Stomach (tissue), 9 donors: ENCODE results near the gene MTHFR. TPM values are rescaled to one million over a fixed set of nuclear protein-coding genes. Genes with fewer than 3 reads are reported as not detected.

Experiments
- DNase-seq, 2 donors: peaks; one replicate each; pipeline versions ENCODE4 v3.0.0 to v3.0.0-alpha.2; 2013 to 2019
- H3K27ac ChIP-seq, 5 donors: fragments of 200-600 bp in 4 of 5; sonication (generic) in 4 of 5; one replicate each; pipeline ENCODE4 v1.5.1; 2013 to 2019; ENCODE audit warnings: mild to moderate bottlenecking in 1 of 5, moderate library complexity in 1 of 5
- H3K27me3 ChIP-seq, 3 donors: fragments of 200-600 bp; sonication (generic); one replicate each; pipeline ENCODE4 v1.5.1; 2017 to 2019; ENCODE audit warnings: mixed run types in 1 of 3
- H3K36me3 ChIP-seq, 4 donors: fragments of 200-600 bp; sonication (generic); 1 replicate in 3 of 4; 2 replicates in 1 of 4; pipeline ENCODE4 v1.5.1; 2016 to 2019
- H3K4me1 ChIP-seq, 4 donors: fragments of 200-600 bp; sonication (generic); one replicate each; pipeline ENCODE4 v1.5.1; 2016 to 2019
- H3K4me3 ChIP-seq, 4 donors: fragments of 200-600 bp; sonication (generic) in 3 of 4; one replicate each; pipeline ENCODE4 v1.5.1; 2016 to 2019; ENCODE audit warnings: mild to moderate bottlenecking in 1 of 4
- H3K9me3 ChIP-seq, 4 donors: fragments of 200-600 bp; sonication (generic); one replicate each; pipeline ENCODE4 v1.5.1; 2016 to 2019
- CTCF ChIP-seq, 7 experiments: fragments of 450-650 bp in 4 of 7; fragments of 200-600 bp in 3 of 7; sonication (generic) in 3 of 7; IDR thresholded peaks; one replicate each; pipeline ENCODE4 v1.5.1; 2016 to 2019; ENCODE audit warnings: antibody characterized with exemption in 7 of 7, control low read depth in 2 of 7, mild to moderate bottlenecking in 1 of 7
- EP300 ChIP-seq: sonication (generic); formaldehyde crosslinking; IDR thresholded peaks from one replicate; pipeline ENCODE4 v1.6.1; 2017; ENCODE audit warnings: antibody characterized with exemption
- POLR2A ChIP-seq, 4 donors: fragments of 450-650 bp; IDR thresholded peaks; one replicate each; pipeline ENCODE4 v1.6.1; 2016; ENCODE audit warnings: antibody characterized with exemption in 4 of 4, control low read depth in 2 of 4, mild to moderate bottlenecking in 1 of 4, moderate library complexity in 1 of 4
- POLR2AphosphoS5 ChIP-seq, 3 donors: sonication (generic); formaldehyde crosslinking; IDR thresholded peaks; one replicate each; pipeline ENCODE4 v1.6.1; 2016; ENCODE audit warnings: antibody characterized with exemption in 3 of 3
- WGBS, 5 donors: extraction: QIAGEN DNeasy Blood & Tissue Kit in 3 of 5; methylation state at CpG; one replicate each; pipeline versions ENCODE4 v1.1.5 to v1.1.7; 2013 to 2018; 5-methylcytosine and 5-hydroxymethylcytosine counted together
- intact Hi-C: fragments of 100-400 bp; cut with DNase I; formaldehyde crosslinking; loops from one replicate; pipeline ENCODE4 v1.15.1; 2023; ENCODE audit warnings: low total_unique reads
- polyA plus RNA-seq, 3 donors: library from polyadenylated mRNA; stranded (reverse); fragments of 200-250 nt; gene quantifications; one replicate each; pipeline ENCODE4 v1.2.3, GENCODE V29; 2013
- total RNA-seq, 5 donors: library from RNA; depleted of rRNA; stranded (reverse); fragments of >200 nt; gene quantifications; one replicate each; pipeline versions ENCODE4 v1.1.0 to v1.2.3, GENCODE V29; 2014 to 2016
- donor health status: healthy with polysubstance abuse.
- donor health status: Bipolar disorder and iron deficiency.
- donor health status: healthy.

MTHFR gene
- total and polyA plus RNA-seq, 8 donors: 5.3 to 171 (median 49.1) TPM

DNA sequence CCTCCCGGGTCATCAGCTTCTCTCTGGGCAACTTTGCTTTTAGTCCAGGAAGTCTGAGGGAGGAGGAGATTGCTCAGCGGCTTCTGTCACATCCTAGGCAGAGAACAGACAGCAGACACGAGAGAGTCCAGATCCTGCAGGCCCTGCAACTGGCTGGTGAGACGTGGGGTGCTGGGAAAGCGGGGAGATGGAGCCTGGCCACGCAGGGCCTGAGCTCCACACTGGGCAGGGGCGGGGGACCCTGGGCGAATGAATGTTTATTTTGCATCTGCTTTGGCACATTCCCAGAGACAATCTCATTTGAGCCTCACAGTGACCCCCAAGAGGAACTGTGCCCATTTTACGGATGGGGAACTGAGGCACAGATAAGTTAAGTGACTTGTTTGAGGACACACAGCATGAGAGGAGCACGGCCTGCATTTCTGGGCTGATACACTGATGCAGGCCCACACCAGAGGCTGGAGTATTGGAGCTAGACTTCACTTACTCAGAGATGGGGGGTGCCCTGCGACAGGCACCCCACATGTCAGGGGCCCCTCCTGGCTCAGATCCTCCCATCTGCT lies 34.2 kb downstream of the MTHFR start:
- Histone ChIP-seq H3K27ac (no peak overlapping the region), H3K27me3 (peaks cover 0 to 7% (median 0%) of the 10 kb centered on the region in 3 donors), H3K9me3 (no peaks in the 10 kb centered on the region), H3K4me1 (no peaks in the 10 kb centered on the region), H3K4me3 (no peak overlapping the region), H3K36me3 (no peaks in the 10 kb centered on the region)
- intact Hi-C loops: no loop called here
- 57 to 64% (median 59%) methylated on average over 10 to 11 of the region's 11 CpGs for WGBS, 5 donors
- no peak for TF ChIP-seq CTCF (IDR thresholded peaks at IDR 0.05)
- TF ChIP-seq POLR2AphosphoS5 (IDR thresholded peaks at IDR 0.05): no peak
- no peak for TF ChIP-seq POLR2A (IDR thresholded peaks at IDR 0.05)
- no peak for TF ChIP-seq EP300
- no peak for DNase-seq

- Histone ChIP-seq H3K36me3 (no peaks in the 10 kb centered on the region), H3K27me3 (peaks cover 0 to 18% (median 0%) of the 10 kb centered on the region in 3 donors), H3K4me1 (no peaks in the 10 kb centered on the region), H3K27ac (no peak overlapping the region), H3K9me3 (no peaks in the 10 kb centered on the region), H3K4me3 (no peak overlapping the region)
- no peak for TF ChIP-seq POLR2AphosphoS5 (IDR thresholded peaks at IDR 0.05)
- no peak for TF ChIP-seq EP300
- no peak for TF ChIP-seq POLR2A (IDR thresholded peaks at IDR 0.05)
- TF ChIP-seq CTCF (IDR thresholded peaks at IDR 0.05): no peak
- no peak for DNase-seq
- intact Hi-C loops: no loop called here
Measured at GRCh38 chr1:11770011-11770410, 35.8 kb downstream of the MTHFR start.

GRCh38 chr1:11769274-11769673 lies 36.5 kb downstream of the MTHFR start:
- no peaks in the 10 kb centered on the region for H3K4me1 ChIP-seq
- intact Hi-C loops: no loop called here
- H3K27me3 ChIP-seq: peaks cover 0 to 22% (median 0%) of the 10 kb centered on the region in 3 donors

GRCh38 chr1:11768821-11769220 lies 36.9 kb downstream of the MTHFR start:
- peaks cover 0 to 24% (median 0%) of the 10 kb centered on the region in 3 donors for H3K27me3 ChIP-seq
- H3K4me3 ChIP-seq: no peak overlapping the region
- H3K27ac ChIP-seq: no peak overlapping the region
- no peaks in the 10 kb centered on the region for H3K9me3 ChIP-seq
- TF ChIP-seq CTCF (IDR thresholded peaks at IDR 0.05) (no peak), POLR2A (IDR thresholded peaks at IDR 0.05) (no peak), POLR2AphosphoS5 (IDR thresholded peaks at IDR 0.05) (no peak), EP300 (no peak)
- H3K36me3 ChIP-seq: no peaks in the 10 kb centered on the region
- DNase-seq: no peak
- 41 to 50% (median 43%) methylated on average over 4 of the region's 4 CpGs for WGBS, 5 donors
- intact Hi-C loops: no loop called here
- H3K4me1 ChIP-seq: no peaks in the 10 kb centered on the region

More at GRCh38 chr1:11769274-11769673, 36.5 kb downstream of the MTHFR start:
- DNase-seq: no peak
- H3K27ac ChIP-seq: no peak overlapping the region
- H3K36me3 ChIP-seq: no peaks in the 10 kb centered on the region
- no peak for TF ChIP-seq CTCF (IDR thresholded peaks at IDR 0.05)
- no peak for TF ChIP-seq EP300
- no peak for TF ChIP-seq POLR2AphosphoS5 (IDR thresholded peaks at IDR 0.05)
- no peak for TF ChIP-seq POLR2A (IDR thresholded peaks at IDR 0.05)
- WGBS, 5 donors: 80 to 96% (median 88%) methylated on average over 4 of the region's 4 CpGs
- no peak overlapping the region for H3K4me3 ChIP-seq
- no peaks in the 10 kb centered on the region for H3K9me3 ChIP-seq
